Central memory CD4-positive, alpha-beta T cell (primary cell): Measurements from ENCODE around the gene NPPC.
A peak's percentile ranks its signal among the peaks of the same experiment; 100 is the strongest.

ENCODE experiments used
- DNase-seq: peaks from one replicate; pipeline ENCODE4 v3.0.0; 2022

Gene NPPC

GRCh38 chr2:231934441-231935206, 8.4 kb upstream of the NPPC start:
- no peak for DNase-seq

DNA sequence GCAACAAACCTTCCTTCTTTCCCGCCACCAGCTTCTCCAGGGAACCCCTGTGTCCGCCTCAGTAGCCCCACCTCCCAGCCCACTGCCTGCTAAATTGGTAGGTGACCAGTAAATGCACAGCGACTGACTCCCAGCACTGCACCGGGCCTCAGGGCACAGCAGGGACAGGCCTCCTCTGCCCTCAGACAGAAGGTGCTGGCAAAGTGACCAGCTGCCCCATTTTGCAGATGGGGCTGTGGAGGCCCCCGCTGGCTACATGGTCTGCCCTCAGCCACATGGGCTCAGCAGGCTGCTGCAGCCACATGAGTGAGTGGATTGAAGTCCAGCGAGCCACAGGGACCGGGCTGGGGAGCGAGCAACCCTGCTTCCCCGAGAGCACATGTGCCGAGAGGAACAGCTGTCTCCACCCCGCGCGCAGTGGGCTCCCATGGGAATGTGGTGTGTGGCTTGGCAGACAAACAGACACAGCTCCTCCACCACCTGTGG, 7.8 kb upstream of the NPPC start:
- no peak for DNase-seq

DNA sequence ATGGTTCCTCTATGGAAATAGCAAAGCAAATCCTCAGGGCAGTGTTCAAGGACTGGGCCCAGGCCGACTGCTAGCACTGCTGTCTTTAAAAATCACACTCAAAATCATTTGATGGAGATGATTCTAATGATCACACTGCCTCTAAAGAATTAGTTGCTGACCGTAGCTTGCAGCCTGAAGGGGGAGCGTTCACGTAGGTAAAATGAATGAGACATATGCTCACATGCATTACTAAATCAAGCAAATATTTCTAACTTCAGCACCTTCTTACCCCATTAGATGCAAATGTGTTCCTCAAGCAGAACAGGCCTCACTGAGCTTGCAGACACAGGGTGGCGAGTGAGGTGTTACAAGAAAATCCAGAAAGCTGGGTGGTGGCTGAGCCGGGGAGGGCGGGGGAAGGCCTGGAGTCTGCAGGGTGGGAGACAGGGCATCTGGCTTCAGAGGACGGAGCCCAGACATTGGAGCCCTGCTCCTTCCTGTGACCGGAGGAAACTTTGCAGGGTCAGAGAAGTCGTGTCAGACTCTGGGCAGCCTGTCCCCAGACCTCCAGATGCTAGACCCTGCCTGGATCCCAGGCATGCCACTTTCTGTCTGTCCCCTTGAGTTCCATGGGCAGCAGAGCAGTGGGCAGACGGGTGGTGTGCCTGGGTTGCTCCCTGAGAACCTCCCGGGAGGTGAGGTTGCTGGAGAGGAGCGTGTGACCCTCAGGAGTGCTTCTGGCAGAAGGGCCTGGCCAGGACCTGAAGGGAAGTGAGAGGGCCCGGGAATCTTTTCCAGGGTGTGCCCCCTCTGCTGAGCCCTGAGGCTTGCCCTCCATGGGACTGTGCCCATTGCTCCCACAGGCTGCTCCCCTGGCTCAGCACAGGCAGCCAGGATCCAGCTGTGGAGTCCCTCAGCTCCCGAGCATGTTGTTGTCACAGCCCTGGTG, 7.1 kb upstream of the NPPC start:
- DNase-seq: no peak

GRCh38 chr2:231932711-231932970, 6.4 kb upstream of the NPPC start:
- DNase-seq: no peak

DNA sequence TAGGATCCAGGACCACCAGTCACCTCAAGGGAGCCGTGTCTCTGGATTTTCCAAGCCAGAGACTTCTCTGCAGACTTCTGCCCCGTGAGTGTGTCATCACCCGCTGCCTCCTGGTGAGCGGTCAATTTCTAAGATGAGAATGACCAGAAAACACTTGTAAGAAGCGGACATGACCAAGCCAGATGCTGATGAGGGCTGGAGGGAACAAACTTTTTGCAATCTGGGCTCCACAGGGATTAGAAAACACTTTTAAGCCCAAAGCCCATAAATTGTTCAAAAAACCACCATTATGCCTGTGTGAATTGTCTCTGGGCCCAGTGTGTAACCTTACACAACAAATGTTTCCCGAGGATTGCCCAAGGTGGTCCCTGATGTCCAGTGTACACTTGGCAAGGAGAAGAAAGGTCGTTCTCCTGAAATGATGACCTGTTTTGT, 5.3 kb upstream of the NPPC start:
- DNase-seq: no peak

DNA sequence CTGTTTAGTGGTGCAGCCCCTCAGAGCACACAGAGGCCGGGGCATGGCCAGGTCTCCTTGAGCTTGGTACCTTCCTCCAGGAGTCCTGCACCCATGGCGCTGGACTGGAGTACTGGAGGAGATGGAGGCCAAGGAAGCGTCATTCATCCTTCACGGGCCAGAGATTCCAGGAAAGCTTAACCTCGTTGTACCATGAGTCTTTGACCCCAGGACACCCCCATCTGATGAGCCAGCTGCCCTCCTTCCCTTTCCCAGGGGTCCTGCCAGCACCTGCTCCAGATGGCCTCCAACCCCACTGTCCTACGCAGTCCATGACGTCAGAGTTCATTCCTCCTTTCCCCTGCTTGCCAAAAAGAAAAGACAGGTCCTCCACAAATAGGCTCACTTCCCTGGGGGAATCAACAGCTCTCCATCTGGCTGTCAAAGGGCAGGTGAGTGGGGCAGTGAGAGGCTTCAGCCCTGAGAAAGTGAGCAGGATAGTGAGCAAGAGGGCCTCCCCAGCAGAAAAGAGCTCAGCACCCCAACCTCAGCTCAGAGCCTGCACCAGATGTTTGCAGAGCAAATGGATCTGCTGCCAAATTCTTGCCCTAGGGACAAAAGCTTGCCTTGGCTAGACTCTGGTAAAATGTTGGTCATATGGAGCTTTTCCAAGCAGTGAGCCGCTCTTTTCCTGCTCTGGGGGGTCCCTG, 4.5 kb upstream of the NPPC start:
- no peak for DNase-seq

- no peak for DNase-seq
Observed at GRCh38 chr2:231929961-231930592, 3.9 kb upstream of the NPPC start.

DNA sequence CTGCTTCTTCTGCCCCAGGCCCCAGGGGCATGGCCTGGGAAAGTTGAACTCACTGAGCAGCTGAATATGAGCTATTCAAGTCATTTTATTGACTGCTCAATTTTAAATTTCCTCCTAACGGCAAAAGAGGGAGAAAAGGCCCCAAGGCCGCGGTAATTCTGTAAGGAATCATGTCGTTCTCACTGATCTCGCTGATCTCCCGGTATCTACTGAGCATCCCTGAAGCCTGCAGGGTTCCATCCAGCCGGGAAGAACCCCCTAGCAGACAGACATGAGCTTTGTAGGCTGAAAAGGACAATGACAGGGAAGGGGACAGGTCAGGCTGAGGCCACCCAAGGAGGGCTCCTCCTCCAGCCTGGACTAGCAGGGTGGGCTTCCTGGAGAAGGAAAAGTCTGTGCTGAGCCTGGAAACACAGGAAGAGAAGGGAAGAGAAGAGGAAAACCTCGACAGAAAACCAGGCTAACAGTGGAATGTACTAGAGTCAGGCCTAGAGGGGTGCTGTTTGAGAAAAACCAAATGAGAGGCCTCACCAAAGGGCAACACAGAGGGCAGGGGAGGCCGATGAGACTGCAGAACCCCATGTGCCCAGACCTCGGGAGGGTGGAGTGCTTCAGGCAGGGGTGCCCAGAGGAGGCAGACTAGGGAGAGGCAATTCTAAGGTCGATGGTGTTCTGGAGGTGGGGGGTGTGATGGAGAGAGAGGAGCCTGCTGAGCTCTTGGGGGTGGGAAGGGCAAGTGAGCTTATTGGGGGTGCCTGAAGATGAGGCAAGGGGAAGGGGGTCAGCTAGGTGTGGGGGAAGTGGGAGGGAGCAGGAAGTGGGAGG, 2.9 kb upstream of the NPPC start:
- DNase-seq: no peak

DNA sequence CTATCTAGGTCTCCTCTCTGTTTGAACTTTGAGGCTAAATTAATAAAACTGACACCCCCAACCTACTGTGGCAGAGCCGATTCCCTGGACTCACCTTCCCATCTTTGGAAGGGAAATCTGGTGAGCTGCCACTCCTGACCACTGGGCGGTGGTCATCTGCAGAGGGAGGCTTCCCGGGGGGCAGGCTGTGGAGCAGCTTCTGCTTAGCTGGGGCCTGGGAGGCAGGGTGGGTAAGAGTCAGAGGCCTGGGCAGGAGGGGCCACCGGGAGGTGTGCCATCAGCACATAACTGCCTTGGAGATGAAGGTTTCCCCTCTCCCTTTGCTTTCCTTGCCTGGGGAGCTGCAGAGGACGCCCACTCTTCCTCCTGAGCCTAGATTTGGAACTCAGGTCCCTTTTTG, 2.3 kb upstream of the NPPC start:
- DNase-seq: no peak

DNA sequence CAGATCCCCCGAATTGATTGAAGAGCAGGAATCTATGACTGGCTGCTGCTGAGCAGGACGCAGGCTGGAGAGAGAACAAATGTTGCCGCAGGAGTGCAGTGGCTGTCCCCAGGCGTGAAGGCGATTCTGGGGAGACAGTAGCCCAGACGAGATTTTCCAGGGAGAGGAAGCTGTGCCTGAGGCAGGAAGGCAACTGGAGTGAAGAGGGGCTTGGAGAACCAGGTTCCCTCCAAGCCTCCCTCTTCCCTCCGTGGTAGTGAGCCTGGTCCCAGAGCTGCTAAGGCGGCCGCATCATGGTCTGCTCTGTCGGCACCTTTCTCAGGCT, 1.3 kb upstream of the NPPC start:
- DNase-seq: no peak

DNA sequence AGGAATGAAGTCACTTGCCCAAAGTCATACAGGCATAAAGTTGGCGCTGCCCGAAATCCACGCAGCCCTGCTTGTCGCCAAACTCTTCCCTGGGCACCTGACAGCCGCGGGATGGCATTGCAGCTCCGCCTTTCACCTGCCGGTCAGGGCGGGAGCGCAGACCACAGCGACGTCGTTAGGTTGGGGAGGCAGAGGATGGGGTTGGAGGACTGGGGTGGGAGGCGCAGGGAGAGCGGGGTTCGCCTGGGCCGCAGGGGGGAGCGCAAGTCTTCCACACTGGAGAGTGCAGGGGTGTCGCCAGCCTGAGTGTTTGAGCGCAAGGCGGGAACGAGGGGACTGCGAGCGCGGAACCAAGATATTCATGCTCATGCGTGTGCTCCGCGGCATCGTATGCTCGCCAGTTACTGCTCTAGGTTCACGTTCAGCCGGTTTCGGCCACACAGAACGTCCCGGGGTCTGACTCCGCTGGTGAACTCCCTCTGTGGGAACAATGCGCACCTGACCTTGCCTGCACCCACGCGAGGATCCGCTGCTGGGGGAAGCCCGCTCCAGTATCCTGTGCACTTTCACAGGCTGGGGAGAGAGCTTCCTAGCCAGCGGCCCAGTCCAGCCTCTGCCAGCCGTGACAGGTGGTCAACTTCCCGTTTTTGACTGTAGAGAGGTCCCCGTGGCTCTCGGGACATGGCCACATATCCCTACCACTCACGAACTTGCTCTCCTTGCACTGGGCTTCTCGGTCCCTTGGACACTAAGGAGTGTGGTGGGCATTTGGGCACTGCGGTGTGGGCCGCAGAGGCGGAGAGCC, 767 bp upstream of the NPPC start:
- no peak for DNase-seq

- peak; percentile 47 for DNase-seq
Observed at GRCh38 chr2:231925303-231926179, 655 bp downstream of the NPPC start.

DNA sequence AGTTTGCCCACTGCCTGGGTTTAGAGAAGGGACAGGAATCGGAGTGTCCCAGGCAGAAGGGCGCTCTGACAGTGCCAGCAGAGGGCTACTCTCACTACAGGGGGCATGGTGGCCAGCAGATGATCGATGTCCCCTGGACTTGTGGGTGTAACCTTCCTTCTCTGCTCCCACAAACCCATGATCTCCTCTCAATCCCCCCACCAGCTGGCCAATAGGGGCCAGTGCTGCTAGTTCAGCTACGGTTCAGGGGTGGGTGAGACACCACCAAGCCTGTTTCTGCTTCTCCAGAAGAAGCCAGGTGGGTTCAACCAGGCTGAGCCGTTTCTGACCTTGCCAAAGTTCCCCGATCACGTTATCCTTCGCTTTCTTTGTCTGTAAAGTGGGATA, 1.3 kb downstream of the NPPC start:
- no peak for DNase-seq

GRCh38 chr2:231923951-231924888, 2.0 kb downstream of the NPPC start:
- DNase-seq: no peak

DNA sequence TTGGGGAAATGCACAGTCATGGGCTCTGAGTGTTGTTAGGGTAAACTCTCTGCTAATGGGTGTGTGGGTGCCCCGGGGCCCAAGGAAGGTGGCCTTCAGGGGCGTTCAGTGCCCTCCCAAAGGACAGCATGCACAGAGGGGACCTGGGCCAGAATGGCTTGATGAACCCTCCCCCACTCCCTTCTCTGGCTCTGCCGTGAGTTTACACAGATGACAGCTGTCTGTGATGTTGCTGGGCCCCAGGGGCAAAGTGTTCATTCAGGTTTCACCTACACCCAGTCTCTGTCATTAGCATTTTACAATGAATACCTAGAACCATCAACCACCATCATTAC, 3.2 kb downstream of the NPPC start:
- DNase-seq: no peak

DNA sequence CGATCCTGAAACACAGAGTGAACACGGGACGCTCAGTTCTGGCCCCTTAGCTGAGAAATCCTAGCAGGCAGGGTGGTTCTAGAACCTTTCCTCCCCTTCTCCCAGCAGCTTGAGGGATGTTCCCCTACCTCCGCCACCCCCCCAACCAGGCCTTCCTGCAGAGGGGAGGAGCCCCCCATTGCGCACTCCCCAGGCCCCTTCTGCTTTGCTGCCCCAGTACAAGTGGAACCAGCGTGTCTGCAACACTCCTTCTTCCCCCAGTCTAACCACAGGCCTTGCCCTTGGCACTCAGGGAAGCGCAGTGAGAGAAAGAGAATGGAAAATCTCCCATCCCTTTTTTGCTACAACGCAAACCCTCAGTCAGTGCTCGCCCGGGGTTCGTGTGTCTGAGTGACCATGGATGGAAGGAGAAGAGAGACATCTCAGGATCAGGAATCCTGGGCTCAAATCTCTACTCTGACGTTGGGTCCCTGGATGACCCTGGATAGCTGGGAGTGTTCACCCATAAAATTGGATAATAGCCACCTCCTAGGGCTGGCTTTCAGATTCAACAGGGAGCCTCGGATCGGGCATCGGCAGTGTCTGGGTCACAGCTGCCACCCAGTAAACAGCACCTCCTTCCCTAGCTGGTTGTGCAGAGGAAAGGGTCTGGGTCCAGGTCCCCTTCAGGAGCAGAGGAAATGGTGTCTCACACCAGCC, 3.7 kb downstream of the NPPC start:
- DNase-seq: no peak

- DNase-seq: no peak
Observed at GRCh38 chr2:231920795-231921194, 5.4 kb downstream of the NPPC start.

DNA sequence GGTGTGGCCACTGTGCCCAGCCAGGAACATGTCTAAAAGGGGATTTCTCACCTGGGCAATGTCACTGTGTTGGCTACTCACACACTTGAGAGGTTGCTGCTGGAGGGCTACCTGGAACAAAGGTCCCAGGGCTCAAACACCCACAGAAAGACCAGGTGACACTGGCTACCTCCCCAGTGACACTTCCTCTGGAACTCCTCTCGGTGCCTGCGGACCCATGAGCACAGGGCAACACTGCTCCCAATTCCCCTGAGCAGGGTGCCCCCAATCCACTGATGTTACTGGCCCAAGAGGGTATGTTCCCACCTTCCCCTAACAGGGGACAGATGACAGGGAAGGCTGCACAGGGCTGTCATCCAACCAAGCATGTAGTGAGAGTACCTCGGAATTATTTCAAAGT, 5.8 kb downstream of the NPPC start:
- DNase-seq: no peak
